GM23338 (cell line): ENCODE measurements around the gene DOP1A. TPM values are rescaled to one million over a fixed set of nuclear protein-coding genes. Genes with fewer than 3 reads are reported as not detected.

ENCODE experiments used
- polyA plus RNA-seq: library from polyadenylated mRNA; unstranded; fragments of >200 nt; fragmentation: Nextera tagmentation; extraction: Ambion mirVana; gene quantifications from 2 replicates; pipeline ENCODE4 v1.2.1, GENCODE V29; 2016
- total RNA-seq: library from RNA; depleted of rRNA; stranded (reverse); fragments of >200 nt; shearing (Covaris generic); gene quantifications from 2 replicates; pipeline ENCODE4 v1.2.3, GENCODE V29; 2014; rRNA removed

The DOP1A gene
- total and polyA plus RNA-seq, 2 experiments from 2014 or later: 3.9 to 18.6 TPM

Other genes with a start within 250 kb of the DOP1A start
- gene UBE3D, start 1.8 kb upstream of the DOP1A start, total RNA-seq: 28.2 and 31.4 TPM in 2 replicates
- 17.0 and 17.5 TPM in 2 replicates for gene UBE3D, start 1.8 kb upstream of the DOP1A start, polyA plus RNA-seq
- gene PGM3, start 125.6 kb downstream of the DOP1A start, total RNA-seq: 35.3 and 36.3 TPM in 2 replicates
- gene PGM3, start 125.6 kb downstream of the DOP1A start, polyA plus RNA-seq: 21.8 and 23.8 TPM in 2 replicates
- 2.6 and 3.1 TPM in 2 replicates for gene RWDD2A, start 125.7 kb downstream of the DOP1A start, total RNA-seq
- 2.4 and 3.7 TPM in 2 replicates for gene RWDD2A, start 125.7 kb downstream of the DOP1A start, polyA plus RNA-seq